Measurements from ENCODE around the gene GALNT10. TPM values are rescaled to one million over a fixed set of nuclear protein-coding genes. Genes with fewer than 3 reads are reported as not detected.

Gene GALNT10
- total RNA-seq, 4 donors from 2014 or later: 5.7 to 25.2 (median 9.7) TPM

DNA sequence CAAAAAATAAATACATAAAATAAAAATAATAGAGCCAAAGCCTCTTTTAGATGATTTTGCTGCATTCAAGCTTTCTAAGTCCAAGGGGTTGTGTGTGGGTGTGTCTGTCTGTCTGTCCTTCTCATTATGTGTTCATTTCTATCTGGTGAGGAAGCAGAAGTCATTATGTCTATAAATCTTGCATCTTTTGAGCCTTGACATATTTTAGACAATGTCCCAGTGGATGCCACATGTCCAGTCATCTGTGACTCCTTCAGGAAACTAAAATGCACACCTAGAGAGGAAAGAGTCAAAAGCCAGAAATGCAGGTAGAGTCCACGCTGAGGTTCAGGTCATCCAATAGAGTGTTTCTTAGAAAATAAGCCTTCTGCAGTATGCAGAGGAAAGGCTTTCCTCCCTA lies 80.9 kb downstream of the GALNT10 start:
- DNase-seq (ENCODE audit: low spot score in 2 of 2): no peak
- TF ChIP-seq POLR2A (IDR thresholded peaks at IDR 0.05): no peak
- TF ChIP-seq, protein P1, sequence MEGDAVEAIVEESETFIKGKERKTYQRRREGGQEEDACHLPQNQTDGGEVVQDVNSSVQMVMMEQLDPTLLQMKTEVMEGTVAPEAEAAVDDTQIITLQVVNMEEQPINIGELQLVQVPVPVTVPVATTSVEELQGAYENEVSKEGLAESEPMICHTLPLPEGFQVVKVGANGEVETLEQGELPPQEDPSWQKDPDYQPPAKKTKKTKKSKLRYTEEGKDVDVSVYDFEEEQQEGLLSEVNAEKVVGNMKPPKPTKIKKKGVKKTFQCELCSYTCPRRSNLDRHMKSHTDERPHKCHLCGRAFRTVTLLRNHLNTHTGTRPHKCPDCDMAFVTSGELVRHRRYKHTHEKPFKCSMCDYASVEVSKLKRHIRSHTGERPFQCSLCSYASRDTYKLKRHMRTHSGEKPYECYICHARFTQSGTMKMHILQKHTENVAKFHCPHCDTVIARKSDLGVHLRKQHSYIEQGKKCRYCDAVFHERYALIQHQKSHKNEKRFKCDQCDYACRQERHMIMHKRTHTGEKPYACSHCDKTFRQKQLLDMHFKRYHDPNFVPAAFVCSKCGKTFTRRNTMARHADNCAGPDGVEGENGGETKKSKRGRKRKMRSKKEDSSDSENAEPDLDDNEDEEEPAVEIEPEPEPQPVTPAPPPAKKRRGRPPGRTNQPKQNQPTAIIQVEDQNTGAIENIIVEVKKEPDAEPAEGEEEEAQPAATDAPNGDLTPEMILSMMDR (IDR thresholded peaks at IDR 0.05): no peak
- WGBS, 2 donors: 80 to 92% methylated on average over 1 of the region's 1 CpG
- intact Hi-C loops (cut with DNase I; ENCODE audit: low total_unique reads): no loop called here
- no peak overlapping the region for H3K4me3 ChIP-seq (ENCODE audit: low read depth, poor library complexity, severe bottlenecking)

GRCh38 chr5:154271936-154272514 lies 81.5 kb downstream of the GALNT10 start:
- intact Hi-C loops (cut with DNase I; ENCODE audit: low total_unique reads): no loop called here
- no peak for DNase-seq (ENCODE audit: low spot score in 2 of 2)
- H3K4me3 ChIP-seq (ENCODE audit: low read depth, poor library complexity, severe bottlenecking): no peak overlapping the region
- TF ChIP-seq, protein P1 (IDR thresholded peaks at IDR 0.05): no peak
- WGBS, 2 donors: 67 to 76% methylated on average over 6 of the region's 6 CpGs

GRCh38 chr5:154273028-154273617 lies 82.6 kb downstream of the GALNT10 start:
- intact Hi-C loops (cut with DNase I; ENCODE audit: low total_unique reads): no loop called here
- no peak for TF ChIP-seq POLR2A (IDR thresholded peaks at IDR 0.05)
- TF ChIP-seq, protein P1 (IDR thresholded peaks at IDR 0.05): no peak
- no peak overlapping the region for H3K4me3 ChIP-seq (ENCODE audit: low read depth, poor library complexity, severe bottlenecking)
- DNase-seq (ENCODE audit: low spot score in 2 of 2): no peak
- WGBS, 2 donors: 7 to 11% methylated on average over 3 of the region's 3 CpGs

- intact Hi-C loops (cut with DNase I; ENCODE audit: low total_unique reads): no loop called here
- no peak for TF ChIP-seq POLR2A (IDR thresholded peaks at IDR 0.05)
- TF ChIP-seq, protein P1 (IDR thresholded peaks at IDR 0.05): no peak
- no peak for DNase-seq (ENCODE audit: low spot score in 2 of 2)
- no peak overlapping the region for H3K4me3 ChIP-seq (ENCODE audit: low read depth, poor library complexity, severe bottlenecking)
- WGBS, 2 donors: 82 to 90% methylated on average over 2 of the region's 2 CpGs
Measured at GRCh38 chr5:154273963-154274827, 83.7 kb downstream of the GALNT10 start.

GRCh38 chr5:154274828-154275185 lies 84.3 kb downstream of the GALNT10 start:
- H3K4me3 ChIP-seq (ENCODE audit: low read depth, poor library complexity, severe bottlenecking): no peak overlapping the region
- 52 to 56% methylated on average over 4 of the region's 4 CpGs for WGBS, 2 donors
- no peak for TF ChIP-seq POLR2A (IDR thresholded peaks at IDR 0.05)
- TF ChIP-seq, protein P1 (IDR thresholded peaks at IDR 0.05): no peak
- no peak for DNase-seq (ENCODE audit: low spot score in 2 of 2)
- intact Hi-C loops (cut with DNase I; ENCODE audit: low total_unique reads): no loop called here

All from lower leg skin (tissue), 4 donors.